Transverse colon (tissue), 4 donors: ENCODE results near the gene RNF5. TPM values are rescaled to one million over a fixed set of nuclear protein-coding genes. Genes with fewer than 3 reads are reported as not detected.

Source experiments
- DNase-seq: peaks from one replicate; pipeline ENCODE4 v3.0.0-alpha.2; 2019
- H3K27ac ChIP-seq, 4 donors: fragments of 200-600 bp; sonication (generic); 2 replicates each; pipeline ENCODE4 v1.5.1; 2016 to 2018; ENCODE audit warnings: inconsistent platforms in 4 of 4
- H3K27me3 ChIP-seq: fragments of 200-600 bp; sonication (generic); 2 replicates; pipeline ENCODE4 v1.5.1; 2017; ENCODE audit warnings: inconsistent platforms
- H3K36me3 ChIP-seq, 4 donors: fragments of 200-600 bp; sonication (generic); 2 replicates each; pipeline ENCODE4 v1.5.1; 2017 to 2019; ENCODE audit warnings: inconsistent platforms in 4 of 4
- H3K4me1 ChIP-seq, 4 donors: fragments of 200-600 bp; sonication (generic); 2 replicates each; pipeline ENCODE4 v1.5.1; 2017 to 2020; ENCODE audit warnings: inconsistent platforms in 4 of 4
- H3K4me3 ChIP-seq, 4 donors: fragments of 200-600 bp; sonication (generic); 1 replicate in 1 of 4; 2 replicates in 3 of 4; pipeline versions ENCODE4 v1.5.1 to v1.6.1; 2017 to 2019; ENCODE audit warnings: inconsistent platforms in 4 of 4
- H3K9me3 ChIP-seq, 2 donors: fragments of 200-600 bp; sonication (generic); 2 replicates each; pipeline ENCODE4 v1.5.1; 2017 to 2019; ENCODE audit warnings: inconsistent platforms in 2 of 2
- EP300 ChIP-seq: sonication (generic); formaldehyde crosslinking; IDR thresholded peaks from one replicate; pipeline ENCODE4 v1.6.1; 2017; ENCODE audit warnings: antibody characterized with exemption, low read depth
- POLR2A ChIP-seq: fragments of 450-650 bp; IDR thresholded peaks from one replicate; pipeline ENCODE4 v1.6.1; 2016; ENCODE audit warnings: antibody characterized with exemption, mild to moderate bottlenecking, moderate library complexity
- POLR2AphosphoS5 ChIP-seq, 3 donors: sonication (generic); formaldehyde crosslinking; IDR thresholded peaks; one replicate each; pipeline ENCODE4 v1.6.1; 2016; ENCODE audit warnings: antibody characterized with exemption in 3 of 3
- WGBS, 2 donors: methylation state at CpG; one replicate each; pipeline ENCODE4 v1.1.5; 2018; ENCODE audit warnings: low coverage in 1 of 2; 5-methylcytosine and 5-hydroxymethylcytosine counted together
- in situ Hi-C, 4 donors: fragments of 200-750 bp; cut with MboI; loops; one replicate each; pipeline versions ENCODE4 v1.15.0 to v1.15.1; 2017; ENCODE audit warnings: low sequenced_read_pairs in 3 of 4, low pct_ligation_motif_present in 1 of 4, low pct_unique_long_range_greater_than_20kb in 1 of 4
- intact Hi-C: fragments of 100-400 bp; cut with DNase I; formaldehyde crosslinking; loops from one replicate; pipeline ENCODE4 v1.15.1; 2023; ENCODE audit warnings: low total_unique reads
- total RNA-seq, 4 donors: library from RNA; depleted of rRNA; stranded (reverse); fragments of >200 nt; gene quantifications; one replicate each; pipeline ENCODE4 v1.1.0, GENCODE V29; 2016
- TF ChIP-seq, protein P1 (sequence below), 5 experiments: fragments of 200-600 bp in 3 of 5; fragments of 450-650 bp in 2 of 5; sonication (generic) in 3 of 5; IDR thresholded peaks; 1 replicate in 2 of 5; 2 replicates in 3 of 5; pipeline ENCODE4 v1.5.1; 2016 to 2017; ENCODE audit warnings: antibody characterized with exemption in 5 of 5, inconsistent platforms in 3 of 5, mild to moderate bottlenecking in 2 of 5, moderate library complexity in 1 of 5

The RNF5 gene, protein sequence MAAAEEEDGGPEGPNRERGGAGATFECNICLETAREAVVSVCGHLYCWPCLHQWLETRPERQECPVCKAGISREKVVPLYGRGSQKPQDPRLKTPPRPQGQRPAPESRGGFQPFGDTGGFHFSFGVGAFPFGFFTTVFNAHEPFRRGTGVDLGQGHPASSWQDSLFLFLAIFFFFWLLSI
- 100 to 1,000 TPM in 3 of 4 donors, 10 to 100 TPM in 1; 36.0 to 212 (median 120) TPM for total RNA-seq

DNA sequence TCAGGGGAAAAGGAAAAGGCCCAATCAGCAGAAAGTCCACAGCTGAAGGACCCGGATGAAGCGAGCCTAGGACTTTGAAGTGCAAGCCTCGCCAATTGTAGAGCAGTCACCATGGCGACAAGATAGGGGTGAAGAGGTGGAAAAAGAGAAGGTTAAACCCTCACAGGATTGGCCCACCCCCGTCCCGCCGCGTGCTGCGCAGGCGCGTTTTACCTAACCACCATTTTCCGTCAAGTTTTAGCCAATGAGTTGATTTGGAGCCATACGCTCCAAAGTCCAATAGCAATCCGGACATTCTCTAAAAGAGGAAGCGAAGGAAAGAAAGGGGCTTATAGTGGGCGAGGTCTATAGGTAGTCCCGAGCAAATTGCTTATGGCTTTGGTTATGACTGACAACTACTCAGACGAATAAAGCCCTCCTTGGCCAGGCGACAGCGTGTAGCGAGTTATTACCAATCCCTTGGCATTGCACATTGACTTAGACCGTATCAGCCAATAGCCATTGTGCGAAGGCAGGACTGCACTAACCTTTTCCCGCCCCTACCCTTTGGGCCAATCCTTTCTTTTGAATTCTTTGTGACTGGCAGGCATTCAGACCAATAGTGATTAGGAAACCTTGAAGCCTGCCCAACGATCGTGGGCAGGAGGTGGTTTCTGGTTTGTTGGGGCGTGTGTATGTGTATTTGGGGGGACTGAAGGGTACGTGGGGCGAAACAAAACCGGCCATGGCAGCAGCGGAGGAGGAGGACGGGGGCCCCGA lies at the start of gene RNF5:
RNF5 (plus strand) TSS at position 618 of the 759 bp plus-strand sequence; CDS start at position 725, 107 bp downstream.
- no peaks in the 10 kb centered on the region for H3K27me3 ChIP-seq
- H3K36me3 ChIP-seq = peaks cover 0 to 6% (median 2%) of the 10 kb centered on the region in 4 donors
- TF ChIP-seq EP300 (no peak), POLR2A (peak; percentile 69), POLR2AphosphoS5 (IDR thresholded peaks at IDR 0.05) (peak in 2 of 3 donors; percentile 54 to 60)
- TF ChIP-seq, protein P1, sequence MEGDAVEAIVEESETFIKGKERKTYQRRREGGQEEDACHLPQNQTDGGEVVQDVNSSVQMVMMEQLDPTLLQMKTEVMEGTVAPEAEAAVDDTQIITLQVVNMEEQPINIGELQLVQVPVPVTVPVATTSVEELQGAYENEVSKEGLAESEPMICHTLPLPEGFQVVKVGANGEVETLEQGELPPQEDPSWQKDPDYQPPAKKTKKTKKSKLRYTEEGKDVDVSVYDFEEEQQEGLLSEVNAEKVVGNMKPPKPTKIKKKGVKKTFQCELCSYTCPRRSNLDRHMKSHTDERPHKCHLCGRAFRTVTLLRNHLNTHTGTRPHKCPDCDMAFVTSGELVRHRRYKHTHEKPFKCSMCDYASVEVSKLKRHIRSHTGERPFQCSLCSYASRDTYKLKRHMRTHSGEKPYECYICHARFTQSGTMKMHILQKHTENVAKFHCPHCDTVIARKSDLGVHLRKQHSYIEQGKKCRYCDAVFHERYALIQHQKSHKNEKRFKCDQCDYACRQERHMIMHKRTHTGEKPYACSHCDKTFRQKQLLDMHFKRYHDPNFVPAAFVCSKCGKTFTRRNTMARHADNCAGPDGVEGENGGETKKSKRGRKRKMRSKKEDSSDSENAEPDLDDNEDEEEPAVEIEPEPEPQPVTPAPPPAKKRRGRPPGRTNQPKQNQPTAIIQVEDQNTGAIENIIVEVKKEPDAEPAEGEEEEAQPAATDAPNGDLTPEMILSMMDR (IDR thresholded peaks at IDR 0.05) = no peak
- intact Hi-C loops = no loop called here
- peak within 1 kb of the TSS; percentile 94 to 96 (median 94) for H3K27ac ChIP-seq
- H3K4me3 ChIP-seq = peak within 1 kb of the TSS; percentile 41 to 91 (median 84)
- no peaks in the 10 kb centered on the region for H3K9me3 ChIP-seq
- in situ Hi-C loops = no loop called here
- peak; percentile 97 for DNase-seq
- peaks cover 25 to 66% (median 37%) of the 10 kb centered on the region in 4 donors for H3K4me1 ChIP-seq
- WGBS, 2 donors = 0 to 5% methylated on average over 3 to 33 of the region's 33 CpGs

DNA sequence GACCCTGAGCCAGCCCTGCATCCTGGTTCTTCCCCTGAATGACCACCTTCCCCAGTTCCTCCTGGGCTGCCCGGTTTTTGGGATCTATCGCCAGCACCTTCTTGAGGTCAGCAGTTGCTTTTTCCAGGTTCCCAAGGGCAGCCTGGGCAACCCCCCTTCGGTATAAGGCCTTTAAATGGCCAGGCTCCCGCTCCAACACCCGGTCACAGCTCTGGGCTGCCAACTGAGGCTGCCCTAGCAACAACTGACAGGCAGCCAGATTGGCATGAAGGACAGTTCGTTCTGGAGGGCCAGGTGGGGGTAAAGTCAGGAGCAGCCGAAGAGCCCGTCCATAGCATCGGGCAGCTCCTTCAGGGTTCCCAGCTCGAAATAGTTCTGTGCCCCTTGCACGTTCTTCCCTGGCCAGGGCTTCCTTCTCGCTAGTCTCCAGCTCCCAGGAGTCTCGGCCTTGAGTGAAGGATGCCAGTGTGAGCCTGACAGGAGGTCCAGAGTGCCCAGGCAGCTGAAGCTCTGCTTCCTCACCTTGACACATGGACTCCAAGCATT lies 49.4 kb upstream of the RNF5 start:
- in situ Hi-C loops = no loop called here
- Histone ChIP-seq H3K27ac (peak overlapping the region; percentile 91 to 92 (median 91)), H3K27me3 (no peaks in the 10 kb centered on the region), H3K4me3 (peak overlapping the region in 1 of 4 donors; percentile 83), H3K36me3 (peaks cover 0 to 12% (median 3%) of the 10 kb centered on the region in 4 donors), H3K4me1 (peaks cover 24 to 31% (median 26%) of the 10 kb centered on the region in 4 donors), H3K9me3 (no peaks in the 10 kb centered on the region)
- intact Hi-C loops = no loop called here
- DNase-seq = no peak
- 89% methylated on average over 13 of the region's 13 CpGs; no CpG with 5 or more reads in 1 of the 2 donors for WGBS, 2 donors
- TF ChIP-seq EP300 = no peak
- TF ChIP-seq POLR2A = no peak
- no peak for TF ChIP-seq POLR2AphosphoS5 (IDR thresholded peaks at IDR 0.05)
- TF ChIP-seq, protein P1 (IDR thresholded peaks at IDR 0.05) = no peak

DNA sequence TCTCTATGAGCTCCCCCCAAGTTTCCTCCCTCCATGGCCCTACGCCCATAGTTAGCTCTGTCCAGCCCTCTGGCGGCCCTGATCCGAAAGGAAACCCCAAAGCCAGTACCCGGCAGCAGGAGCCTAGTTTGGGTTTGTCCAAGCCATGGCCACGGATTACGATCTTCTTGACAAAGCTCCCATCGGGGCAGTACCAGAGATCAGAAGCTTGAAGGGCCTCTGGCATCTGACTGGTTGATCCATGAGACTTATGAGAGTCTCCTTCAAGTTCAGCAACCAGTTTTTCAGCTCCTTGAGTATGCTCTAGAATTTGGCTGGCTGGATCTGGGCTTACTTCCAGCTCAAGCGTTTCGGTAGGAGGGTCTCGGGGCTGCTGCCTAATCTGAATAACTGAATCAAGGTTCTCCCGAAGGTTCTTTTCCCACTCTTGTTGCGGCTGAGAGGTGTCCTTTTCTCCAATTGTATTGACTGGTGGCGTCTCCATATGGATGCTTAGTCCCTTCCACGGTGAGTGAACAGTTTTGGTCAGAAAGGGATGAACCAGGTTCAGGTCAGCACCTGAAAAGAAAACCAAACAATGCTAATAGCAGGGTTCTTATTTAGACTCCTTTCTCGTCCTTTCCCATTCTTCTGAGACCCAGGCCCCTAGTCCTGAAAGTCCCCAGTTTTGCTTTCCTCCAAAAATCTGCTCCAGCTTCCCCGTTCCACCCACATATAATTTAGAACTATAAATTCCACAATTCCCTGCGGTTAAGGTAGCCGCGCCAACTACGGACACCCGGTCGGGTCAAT lies 48.7 kb upstream of the RNF5 start:
- Histone ChIP-seq H3K27me3 (no peaks in the 10 kb centered on the region), H3K36me3 (peaks cover 0 to 10% (median 3%) of the 10 kb centered on the region in 4 donors), H3K4me1 (peaks cover 24 to 31% (median 26%) of the 10 kb centered on the region in 4 donors), H3K9me3 (no peaks in the 10 kb centered on the region), H3K27ac (peak overlapping the region; percentile 91 to 92 (median 91)), H3K4me3 (peak overlapping the region; percentile 39 to 83 (median 58))
- TF ChIP-seq, protein P1 (IDR thresholded peaks at IDR 0.05) = peak in 1 of 5 experiments; percentile 9
- TF ChIP-seq EP300 = no peak
- WGBS, 2 donors = 7 to 33% methylated on average over 5 to 22 of the region's 22 CpGs
- DNase-seq = no peak
- intact Hi-C loops = loop anchor here (1.0 kb wide), 1 partner anchor 24 kb away; no protein-coding TSS in a partner anchor
- in situ Hi-C loops = no loop called here
